ENCODE data around the gene PERM1.
"Not testable (repeated sequence)": the region's sequence is repeated elsewhere in the genome, so short reads cannot be mapped to it uniquely, and the experiment has no call there.

PERM1 gene

GRCh38 chr1:978069-978834 is 3.6 kb downstream of the PERM1 start:
- no peak for DNase-seq

GRCh38 chr1:976791-977190 is 5.1 kb downstream of the PERM1 start:
- DNase-seq: not testable (repeated sequence)

- DNase-seq: peak; percentile 50
Observed at GRCh38 chr1:975896-976683, 5.8 kb downstream of the PERM1 start.

- no peak for DNase-seq
Observed at GRCh38 chr1:975365-975764, 6.5 kb downstream of the PERM1 start.

- DNase-seq: no peak
Observed at GRCh38 chr1:974687-975328, 7.1 kb downstream of the PERM1 start.

- no peak for DNase-seq
Observed at GRCh38 chr1:974293-974640, 7.6 kb downstream of the PERM1 start.

GRCh38 chr1:973459-974292 is 8.2 kb downstream of the PERM1 start:
- DNase-seq: no peak

- DNase-seq: no peak
Observed at GRCh38 chr1:972726-973458, 9.0 kb downstream of the PERM1 start.

GRCh38 chr1:971751-972506 is 10.0 kb downstream of the PERM1 start:
- no peak for DNase-seq

- DNase-seq: no peak
Observed at GRCh38 chr1:970973-971730, 10.7 kb downstream of the PERM1 start.

GRCh38 chr1:970242-970972 is 11.5 kb downstream of the PERM1 start:
- DNase-seq: no peak

GRCh38 chr1:969260-969855 is 12.5 kb downstream of the PERM1 start:
- DNase-seq: no peak

GRCh38 chr1:967466-968343 is 14.2 kb downstream of the PERM1 start:
- no peak for DNase-seq

GRCh38 chr1:966704-967300 is 15.1 kb downstream of the PERM1 start:
- peak; percentile 39 for DNase-seq

- DNase-seq: no peak
Observed at GRCh38 chr1:966135-966703, 15.7 kb downstream of the PERM1 start, which contains the start of gene PLEKHN1. PLEKHN1 (plus strand) TSS chr1:966482; CDS start chr1:966532, 50 bp downstream.

GRCh38 chr1:965526-966134 is 16.3 kb downstream of the PERM1 start:
- no peak for DNase-seq
